ENCODE results near the gene CTR9. TPM values are rescaled to one million over a fixed set of nuclear protein-coding genes. Genes with fewer than 3 reads are reported as not detected.
"Not testable (repeated sequence)": the region's sequence is repeated elsewhere in the genome, so short reads cannot be mapped to it uniquely, and the experiment has no call there.

CTR9 gene
- total RNA-seq, 2 donors from 2014 or later, result 42.9 to 45.7 TPM

- Mint-ChIP-seq H3K36me3 (peaks cover 76% of the 10 kb centered on the region), H3K27me3 (no peaks in the 10 kb centered on the region), H3K4me1 (ENCODE audit: low read depth in 2 of 2) (peaks cover 45 to 66% of the 10 kb centered on the region in 2 donors), H3K27ac (peak overlapping the region; percentile 43 to 75), H3K4me3 (peak overlapping the region; percentile 27), H3K9me3 (no peaks in the 10 kb centered on the region)
- ATAC-seq (no peak), DNase-seq (ENCODE audit: low spot score) (no peak)
Observed at GRCh38 chr11:10800292-10800691, 49.2 kb downstream of the CTR9 start.

GRCh38 chr11:10803676-10804075 is 52.6 kb downstream of the CTR9 start:
- Mint-ChIP-seq H3K4me3 (no peak overlapping the region), H3K9me3 (no peaks in the 10 kb centered on the region), H3K36me3 (peaks cover 77% of the 10 kb centered on the region), H3K27me3 (no peaks in the 10 kb centered on the region), H3K4me1 (ENCODE audit: low read depth in 2 of 2) (peaks cover 50 to 65% of the 10 kb centered on the region in 2 donors), H3K27ac (peak overlapping the region; percentile 92 to 97)
- ATAC-seq, result no peak
- DNase-seq (ENCODE audit: low spot score), result no peak

- DNase-seq (ENCODE audit: low spot score) (no peak), ATAC-seq (no peak)
- peak overlapping the region; percentile 92 to 97 for H3K27ac Mint-ChIP-seq
- no peaks in the 10 kb centered on the region for H3K9me3 Mint-ChIP-seq
- H3K4me3 Mint-ChIP-seq, result peak overlapping the region; percentile 92
- peaks cover 45 to 55% of the 10 kb centered on the region in 2 donors for H3K4me1 Mint-ChIP-seq (ENCODE audit: low read depth in 2 of 2)
- no peaks in the 10 kb centered on the region for H3K27me3 Mint-ChIP-seq
- peaks cover 56% of the 10 kb centered on the region for H3K36me3 Mint-ChIP-seq
Observed at GRCh38 chr11:10805741-10806140, 54.7 kb downstream of the CTR9 start.

- H3K4me3 Mint-ChIP-seq, result peak overlapping the region; percentile 92
- H3K9me3 Mint-ChIP-seq, result no peaks in the 10 kb centered on the region
- H3K27ac Mint-ChIP-seq, result peak overlapping the region; percentile 92 to 97
- H3K27me3 Mint-ChIP-seq, result no peaks in the 10 kb centered on the region
- H3K36me3 Mint-ChIP-seq, result peaks cover 52% of the 10 kb centered on the region
- DNase-seq (ENCODE audit: low spot score) (no peak), ATAC-seq (no peak)
- peaks cover 45 to 50% of the 10 kb centered on the region in 2 donors for H3K4me1 Mint-ChIP-seq (ENCODE audit: low read depth in 2 of 2)
Observed at GRCh38 chr11:10806206-10806605, 55.2 kb downstream of the CTR9 start.

- no peaks in the 10 kb centered on the region for H3K9me3 Mint-ChIP-seq
Observed at GRCh38 chr11:10807493-10808234, 56.6 kb downstream of the CTR9 start.

GRCh38 chr11:10808235-10808552 is 57.1 kb downstream of the CTR9 start:
- Mint-ChIP-seq H3K27me3 (peaks cover 0 to 8% of the 10 kb centered on the region in 2 donors), H3K4me1 (ENCODE audit: low read depth in 2 of 2) (peaks cover 40 to 45% of the 10 kb centered on the region in 2 donors), H3K4me3 (peak overlapping the region; percentile 92)

More at GRCh38 chr11:10807493-10808234, 56.6 kb downstream of the CTR9 start:
- peak; percentile 69 for DNase-seq (ENCODE audit: low spot score)
- peaks cover 0 to 5% of the 10 kb centered on the region in 2 donors for H3K27me3 Mint-ChIP-seq
- H3K4me1 Mint-ChIP-seq (ENCODE audit: low read depth in 2 of 2), result peaks cover 40 to 45% of the 10 kb centered on the region in 2 donors
- H3K36me3 Mint-ChIP-seq, result peaks cover 42% of the 10 kb centered on the region
- ATAC-seq, result peak; percentile 0 to 2
- peak overlapping the region; percentile 92 to 97 for H3K27ac Mint-ChIP-seq
- H3K4me3 Mint-ChIP-seq, result peak overlapping the region; percentile 92

GRCh38 chr11:10808553-10809372 is 57.7 kb downstream of the CTR9 start, which contains the start of gene EIF4G2:
Gene EIF4G2 (minus strand): TSS chr11:10808926.
- Mint-ChIP-seq H3K9me3 (no peaks in the 10 kb centered on the region), H3K36me3 (peaks cover 35% of the 10 kb centered on the region)

More at GRCh38 chr11:10808235-10808552, 57.1 kb downstream of the CTR9 start:
- Mint-ChIP-seq H3K27ac (peak overlapping the region; percentile 92 to 97), H3K36me3 (peaks cover 41% of the 10 kb centered on the region), H3K9me3 (no peaks in the 10 kb centered on the region)
- DNase-seq (ENCODE audit: low spot score), result no peak
- no peak for ATAC-seq

GRCh38 chr11:10809373-10810160 is 58.5 kb downstream of the CTR9 start:
- Mint-ChIP-seq H3K27me3 (peaks cover 8 to 16% of the 10 kb centered on the region in 2 donors), H3K36me3 (peaks cover 27% of the 10 kb centered on the region), H3K4me3 (peak overlapping the region; percentile 92), H3K9me3 (no peaks in the 10 kb centered on the region), H3K27ac (peak overlapping the region; percentile 92 to 97), H3K4me1 (ENCODE audit: low read depth in 2 of 2) (peaks cover 29 to 40% of the 10 kb centered on the region in 2 donors)
- ATAC-seq (peak; percentile 7 to 34), DNase-seq (ENCODE audit: low spot score) (peak; percentile 65)

More at GRCh38 chr11:10808553-10809372, 57.7 kb downstream of the CTR9 start, which contains the start of gene EIF4G2:
- Mint-ChIP-seq H3K27me3 (peaks cover 0 to 8% of the 10 kb centered on the region in 2 donors), H3K27ac (peak within 1 kb of the TSS; percentile 92 to 97), H3K4me1 (ENCODE audit: low read depth in 2 of 2) (peaks cover 35 to 40% of the 10 kb centered on the region in 2 donors), H3K4me3 (peak within 1 kb of the TSS; percentile 92)
- DNase-seq (ENCODE audit: low spot score) (peak; percentile 98), ATAC-seq (peak; percentile 97 to 98)

GRCh38 chr11:10813945-10814344 is 62.9 kb downstream of the CTR9 start:
- peaks cover 9 to 18% of the 10 kb centered on the region in 2 donors for H3K4me1 Mint-ChIP-seq (ENCODE audit: low read depth in 2 of 2)
- no peak overlapping the region for H3K27ac Mint-ChIP-seq
- no peak overlapping the region for H3K4me3 Mint-ChIP-seq
- H3K9me3 Mint-ChIP-seq, result no peaks in the 10 kb centered on the region
- no peaks in the 10 kb centered on the region for H3K36me3 Mint-ChIP-seq
- peaks cover 20 to 23% of the 10 kb centered on the region in 2 donors for H3K27me3 Mint-ChIP-seq
- ATAC-seq (no peak), DNase-seq (ENCODE audit: low spot score) (no peak)

- H3K27ac Mint-ChIP-seq, result no peak overlapping the region
- no peaks in the 10 kb centered on the region for H3K36me3 Mint-ChIP-seq
- H3K4me3 Mint-ChIP-seq, result no peak overlapping the region
- peaks cover 15 to 20% of the 10 kb centered on the region in 2 donors for H3K27me3 Mint-ChIP-seq
- H3K4me1 Mint-ChIP-seq (ENCODE audit: low read depth in 2 of 2), result peaks cover 0 to 7% of the 10 kb centered on the region in 2 donors
- DNase-seq (ENCODE audit: low spot score) (no peak), ATAC-seq (no peak)
- H3K9me3 Mint-ChIP-seq, result no peaks in the 10 kb centered on the region
Observed at GRCh38 chr11:10818594-10818993, 67.5 kb downstream of the CTR9 start.

- not testable (repeated sequence) for H3K9me3 Mint-ChIP-seq; H3K4me1 Mint-ChIP-seq (ENCODE audit: low read depth in 2 of 2); ATAC-seq; DNase-seq (ENCODE audit: low spot score); H3K27me3 Mint-ChIP-seq; H3K27ac Mint-ChIP-seq; H3K36me3 Mint-ChIP-seq; H3K4me3 Mint-ChIP-seq
Observed at GRCh38 chr11:10822491-10822890, 71.4 kb downstream of the CTR9 start.

- Mint-ChIP-seq H3K9me3 (no peaks in the 10 kb centered on the region), H3K27ac (no peak overlapping the region), H3K36me3 (no peaks in the 10 kb centered on the region), H3K4me1 (ENCODE audit: low read depth in 2 of 2) (peaks cover 0 to 6% of the 10 kb centered on the region in 2 donors), H3K27me3 (no peaks in the 10 kb centered on the region), H3K4me3 (no peak overlapping the region)
- DNase-seq (ENCODE audit: low spot score) (no peak), ATAC-seq (no peak)
Observed at GRCh38 chr11:10823152-10823579, 72.1 kb downstream of the CTR9 start.

GRCh38 chr11:10824888-10825287 is 73.8 kb downstream of the CTR9 start:
- DNase-seq (ENCODE audit: low spot score) (no peak), ATAC-seq (no peak)
- no peak overlapping the region for H3K4me3 Mint-ChIP-seq
- H3K36me3 Mint-ChIP-seq, result no peaks in the 10 kb centered on the region
- H3K27ac Mint-ChIP-seq, result no peak overlapping the region
- H3K9me3 Mint-ChIP-seq, result no peaks in the 10 kb centered on the region
- H3K4me1 Mint-ChIP-seq (ENCODE audit: low read depth in 2 of 2), result peaks cover 0 to 6% of the 10 kb centered on the region in 2 donors
- no peaks in the 10 kb centered on the region for H3K27me3 Mint-ChIP-seq

Measured in natural killer cell treated with Interleukin-12 subunit alpha and Interleukin-12 subunit beta and Interleukin-15 and Interleukin-18, amount 100 ng/mL, for 72 hours (primary cell).